HG03558 (cell line): ENCODE measurements around the gene PNPLA6.
"Not testable (repeated sequence)": the region's sequence is repeated elsewhere in the genome, so short reads cannot be mapped to it uniquely, and the experiment has no call there.

ENCODE experiments used
- ATAC-seq: cut with Tn5 transposase; IDR thresholded peaks from one replicate; pipeline ENCODE4 v1.9.1; 2021; ENCODE audit warnings: moderate number of reproducible peaks; ENCODE audit not compliant: unreplicated experiment; ENCODE audit errors: extremely low read depth

Gene PNPLA6

DNA sequence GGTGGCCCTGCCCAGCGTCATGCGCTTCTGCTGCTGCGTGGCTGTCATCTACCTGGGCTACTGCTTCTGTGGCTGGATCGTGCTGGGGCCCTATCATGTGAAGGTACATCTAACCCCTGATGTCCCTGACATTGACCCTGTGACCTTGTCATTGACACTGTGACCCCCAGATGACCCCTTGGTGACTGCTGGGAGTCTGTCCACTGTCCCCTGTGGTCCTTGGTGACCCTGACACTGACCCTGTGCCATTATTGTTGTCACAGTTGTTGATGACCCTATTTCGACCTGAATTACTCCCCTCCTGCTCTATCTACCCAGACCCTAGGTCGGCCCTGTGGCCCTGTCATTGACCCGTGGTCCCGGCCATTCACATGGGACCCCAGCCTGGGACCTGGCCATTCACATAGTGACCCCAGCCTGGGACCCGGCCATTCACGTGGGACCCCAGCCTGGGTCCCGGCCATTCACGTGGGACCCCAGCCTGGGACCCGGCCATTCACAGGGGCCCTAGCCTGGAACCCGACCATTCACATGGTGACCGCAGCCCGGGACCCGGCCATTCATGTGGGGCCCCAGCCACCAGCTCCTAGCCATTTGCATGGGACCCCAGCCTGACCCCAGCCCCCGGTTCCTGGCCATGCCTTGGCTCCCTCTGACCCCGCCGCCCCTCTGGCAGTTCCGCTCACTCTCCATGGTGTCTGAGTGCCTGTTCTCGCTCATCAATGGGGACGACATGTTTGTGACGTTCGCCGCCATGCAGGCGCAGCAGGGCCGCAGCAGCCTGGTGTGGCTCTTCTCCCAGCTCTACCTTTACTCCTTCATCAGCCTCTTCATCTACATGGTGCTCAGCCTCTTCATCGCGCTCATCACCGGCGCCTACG is 5.7 kb upstream of the PNPLA6 start:
- no peak for ATAC-seq

DNA sequence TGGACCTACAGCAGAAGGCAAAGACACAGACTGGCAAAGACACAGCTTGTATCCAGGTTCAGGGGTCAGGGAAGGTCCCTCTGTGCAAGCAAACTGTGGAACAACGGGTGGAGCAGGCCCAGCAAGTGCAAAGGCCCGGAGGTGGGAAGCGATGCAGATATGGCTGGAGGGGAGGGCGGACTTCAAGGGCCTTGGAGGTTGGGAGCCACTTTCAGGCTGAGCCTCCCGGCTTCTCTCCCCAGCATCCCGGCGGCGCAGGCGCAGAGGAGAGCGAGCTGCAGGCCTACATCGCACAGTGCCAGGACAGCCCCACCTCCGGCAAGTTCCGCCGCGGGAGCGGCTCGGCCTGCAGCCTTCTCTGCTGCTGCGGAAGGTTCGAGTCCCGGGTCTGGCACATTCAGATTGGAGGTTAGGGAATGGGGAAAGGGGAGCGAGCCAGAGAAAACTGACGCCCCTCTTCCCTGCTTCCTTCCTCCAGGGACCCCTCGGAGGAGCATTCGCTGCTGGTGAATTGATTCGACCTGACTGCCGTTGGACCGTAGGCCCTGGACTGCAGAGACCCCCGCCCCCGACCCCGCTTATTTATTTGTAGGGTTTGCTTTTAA is 2.1 kb upstream of the PNPLA6 start:
- no peak for ATAC-seq

DNA sequence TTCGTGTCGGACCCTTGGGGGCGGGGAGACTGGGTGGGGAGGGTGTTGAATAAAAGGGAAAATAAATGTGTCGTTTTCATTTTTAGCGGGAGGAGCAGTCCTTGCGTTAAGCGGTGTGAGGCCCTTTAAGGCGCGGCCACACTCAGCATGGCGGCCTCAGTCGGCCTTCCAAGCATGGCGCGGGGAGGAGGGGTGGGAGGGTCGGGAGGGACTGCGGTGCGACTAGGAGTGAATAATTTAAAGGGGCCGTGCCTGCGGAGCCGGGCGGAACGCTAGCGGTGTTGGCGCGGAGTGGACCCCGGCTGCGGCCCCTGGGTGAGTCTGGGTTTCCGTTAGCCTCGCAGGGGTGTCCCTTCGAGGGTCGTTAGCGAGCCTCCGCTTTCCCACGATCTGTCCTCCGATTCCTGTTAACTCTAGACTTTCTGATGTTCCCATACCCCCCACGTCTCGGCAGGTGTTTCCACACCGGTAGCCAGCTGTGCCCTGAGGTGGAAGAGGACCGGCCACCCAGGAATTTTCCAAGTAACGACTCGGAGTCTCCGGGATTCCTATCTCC is 1.5 kb upstream of the PNPLA6 start:
- no peak for ATAC-seq

DNA sequence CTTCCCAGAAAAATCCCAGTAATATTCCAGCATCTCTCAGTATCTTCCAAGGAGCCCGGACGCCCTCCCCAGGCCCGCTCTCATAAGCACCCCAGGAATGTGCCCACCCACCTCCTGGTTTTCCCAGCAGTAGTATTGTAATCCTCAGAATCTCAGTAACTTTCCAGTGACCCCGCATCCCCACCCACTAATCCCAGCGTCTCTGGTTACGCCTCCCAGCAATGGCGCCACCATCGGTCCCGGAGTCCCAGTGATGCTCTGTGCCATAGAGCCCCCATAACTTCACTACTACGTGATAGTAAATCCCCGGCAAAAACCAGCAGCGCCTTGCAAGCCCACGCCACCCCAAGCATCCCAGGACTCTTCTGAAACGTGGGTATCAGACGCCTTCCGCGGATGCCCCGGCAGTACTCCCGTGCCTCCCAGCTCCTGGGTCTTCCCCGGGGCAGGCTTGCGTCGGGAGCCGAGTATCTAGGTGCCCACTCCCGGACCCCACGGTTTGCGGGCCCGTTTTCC is 928 bp upstream of the PNPLA6 start:
- no peak for ATAC-seq

DNA sequence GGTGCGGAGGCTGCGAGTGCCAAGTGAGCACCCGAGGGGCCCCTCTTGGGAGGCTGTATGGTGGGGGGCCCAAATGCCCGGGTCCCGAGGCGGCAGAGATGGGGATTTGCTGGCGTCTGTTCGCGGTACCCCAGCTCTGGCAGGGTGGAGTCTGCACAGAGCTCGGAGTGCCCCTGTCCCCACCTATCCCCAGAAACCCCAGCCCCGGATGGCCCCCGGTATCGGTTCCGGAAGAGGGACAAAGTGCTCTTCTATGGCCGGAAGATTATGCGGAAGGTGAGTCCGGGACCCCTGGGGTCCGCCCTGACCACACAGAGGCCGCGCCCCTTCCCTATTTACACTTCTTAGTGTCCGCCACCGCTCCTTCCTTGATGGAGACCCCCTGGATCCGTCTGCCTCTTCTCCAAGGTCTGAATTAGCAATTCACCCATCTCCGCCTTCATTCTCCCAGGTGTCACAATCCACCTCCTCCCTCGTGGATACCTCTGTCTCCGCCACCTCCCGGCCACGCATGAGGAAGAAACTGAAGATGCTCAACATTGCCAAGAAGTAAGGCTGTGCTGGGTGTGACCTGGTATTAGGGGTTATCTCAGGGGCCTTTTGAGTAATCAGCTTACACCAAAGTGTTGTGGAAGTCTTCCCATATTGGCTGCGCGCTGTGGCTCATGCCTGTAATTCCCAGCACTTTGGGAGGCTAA is 630 bp downstream of the PNPLA6 start:
- no peak for ATAC-seq

DNA sequence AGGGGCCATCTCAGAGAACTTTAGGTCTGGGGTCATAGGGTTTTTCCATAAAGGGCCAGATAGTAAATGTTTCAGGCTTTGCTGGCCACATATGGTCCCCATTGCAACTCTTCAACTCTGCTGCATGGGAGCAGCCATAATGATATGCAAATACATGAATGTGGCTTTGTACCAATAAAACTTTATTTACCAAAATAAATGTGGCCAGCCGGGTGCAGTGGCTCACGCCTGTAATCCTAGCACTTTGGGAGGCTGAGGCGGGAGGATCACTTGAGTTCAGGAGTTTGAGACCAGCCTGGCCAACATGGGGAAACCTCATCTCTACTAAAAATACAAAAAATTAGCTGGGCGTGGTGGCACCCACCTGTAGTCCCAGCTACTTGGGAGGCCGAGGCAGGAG is 3.5 kb downstream of the PNPLA6 start:
- not testable (repeated sequence) for ATAC-seq

DNA sequence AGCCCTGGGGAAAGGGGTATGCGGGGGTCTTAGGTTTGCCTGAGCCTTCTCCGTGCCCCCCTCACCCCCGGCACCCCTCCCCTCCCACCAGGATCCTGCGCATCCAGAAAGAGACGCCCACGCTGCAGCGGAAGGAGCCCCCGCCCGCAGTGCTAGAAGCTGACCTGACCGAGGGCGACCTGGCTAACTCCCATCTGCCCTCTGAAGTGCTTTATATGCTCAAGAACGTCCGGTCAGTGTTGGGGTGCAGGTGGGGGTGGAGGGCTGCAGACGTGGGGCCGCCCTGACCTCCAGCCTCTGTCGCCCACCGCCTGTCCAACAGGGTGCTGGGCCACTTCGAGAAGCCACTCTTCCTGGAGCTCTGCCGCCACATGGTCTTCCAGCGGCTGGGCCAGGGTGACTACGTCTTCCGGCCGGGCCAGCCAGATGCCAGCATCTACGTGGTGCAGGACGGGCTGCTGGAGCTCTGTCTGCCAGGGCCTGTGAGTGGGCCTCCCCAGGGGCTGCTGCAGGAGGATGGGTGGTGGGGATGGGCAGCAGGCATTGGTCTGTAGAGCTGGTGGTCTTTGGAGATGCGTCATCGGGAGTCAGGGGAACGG is 4.4 kb downstream of the PNPLA6 start:
- ATAC-seq = no peak

DNA sequence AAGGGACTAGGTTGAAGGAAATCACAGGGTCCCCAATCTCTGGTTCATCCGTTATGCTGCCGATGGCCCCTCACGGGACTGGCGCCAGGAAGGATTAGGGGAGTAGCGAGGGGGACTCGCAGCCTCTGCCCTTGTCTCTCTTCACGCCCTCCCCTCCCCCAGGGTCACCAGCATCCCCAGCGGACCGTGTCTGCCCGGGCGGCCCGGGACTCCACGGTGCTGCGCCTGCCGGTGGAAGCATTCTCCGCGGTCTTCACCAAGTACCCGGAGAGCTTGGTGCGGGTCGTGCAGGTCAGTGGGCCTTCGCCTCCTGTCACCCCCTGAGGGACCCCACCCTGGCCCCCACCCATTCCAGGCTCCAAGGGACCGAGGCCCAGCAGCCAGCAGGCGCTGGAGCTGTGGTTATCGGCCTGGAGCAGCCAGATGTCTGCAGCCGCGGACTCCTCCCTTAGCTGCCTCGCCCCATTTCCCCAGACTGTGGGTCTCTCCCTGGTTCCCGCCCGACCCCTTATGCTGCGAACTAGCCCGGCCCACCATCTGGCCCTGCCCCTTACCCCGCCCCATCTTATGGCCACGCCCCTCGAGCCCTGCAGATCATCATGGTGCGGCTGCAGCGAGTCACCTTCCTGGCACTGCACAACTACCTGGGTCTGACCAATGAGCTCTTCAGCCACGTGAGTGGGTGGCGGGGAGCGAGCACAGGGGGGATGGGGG is 5.4 kb downstream of the PNPLA6 start:
- ATAC-seq = no peak

DNA sequence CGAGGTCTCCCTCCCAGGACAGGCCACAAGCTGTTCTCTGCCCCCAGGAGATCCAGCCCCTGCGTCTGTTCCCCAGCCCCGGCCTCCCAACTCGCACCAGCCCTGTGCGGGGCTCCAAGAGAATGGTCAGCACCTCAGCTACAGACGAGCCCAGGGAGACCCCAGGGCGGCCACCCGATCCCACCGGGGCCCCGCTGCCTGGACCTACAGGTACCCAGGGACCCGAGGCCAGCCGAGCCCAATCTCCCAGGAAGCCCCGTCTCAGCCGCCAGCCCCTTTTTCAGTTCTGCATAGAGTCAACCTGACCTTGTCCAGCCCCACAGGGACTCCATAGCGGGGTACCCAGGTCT is 5.9 kb downstream of the PNPLA6 start:
- no peak for ATAC-seq

DNA sequence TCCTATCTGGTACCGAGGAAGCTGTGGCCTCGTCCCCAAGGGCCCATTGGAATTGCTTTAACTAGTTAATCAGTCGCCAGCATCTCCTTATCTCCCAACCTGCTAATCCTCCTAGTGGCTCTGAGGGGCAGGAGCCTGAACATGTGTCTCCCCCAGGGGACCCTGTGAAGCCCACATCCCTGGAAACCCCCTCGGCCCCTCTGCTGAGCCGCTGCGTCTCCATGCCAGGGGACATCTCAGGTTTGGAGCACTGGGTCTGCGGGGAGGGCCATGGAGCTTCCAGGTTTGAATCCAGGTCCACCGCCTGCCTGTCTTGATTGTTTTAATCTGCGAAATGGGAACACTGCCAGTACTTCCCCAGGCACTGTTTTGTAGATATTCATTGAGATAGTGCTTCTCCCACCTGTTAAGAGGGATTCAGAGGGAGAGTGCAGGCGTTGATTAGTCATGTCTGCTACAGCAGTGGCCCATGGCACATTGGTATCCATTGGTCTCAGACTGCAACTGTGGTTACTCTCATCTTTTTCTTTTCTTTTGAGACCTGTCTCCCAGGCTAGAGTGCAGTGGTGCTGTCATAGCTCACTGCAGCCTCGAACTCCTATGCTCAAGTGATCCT is 6.4 kb downstream of the PNPLA6 start:
- ATAC-seq = no peak

DNA sequence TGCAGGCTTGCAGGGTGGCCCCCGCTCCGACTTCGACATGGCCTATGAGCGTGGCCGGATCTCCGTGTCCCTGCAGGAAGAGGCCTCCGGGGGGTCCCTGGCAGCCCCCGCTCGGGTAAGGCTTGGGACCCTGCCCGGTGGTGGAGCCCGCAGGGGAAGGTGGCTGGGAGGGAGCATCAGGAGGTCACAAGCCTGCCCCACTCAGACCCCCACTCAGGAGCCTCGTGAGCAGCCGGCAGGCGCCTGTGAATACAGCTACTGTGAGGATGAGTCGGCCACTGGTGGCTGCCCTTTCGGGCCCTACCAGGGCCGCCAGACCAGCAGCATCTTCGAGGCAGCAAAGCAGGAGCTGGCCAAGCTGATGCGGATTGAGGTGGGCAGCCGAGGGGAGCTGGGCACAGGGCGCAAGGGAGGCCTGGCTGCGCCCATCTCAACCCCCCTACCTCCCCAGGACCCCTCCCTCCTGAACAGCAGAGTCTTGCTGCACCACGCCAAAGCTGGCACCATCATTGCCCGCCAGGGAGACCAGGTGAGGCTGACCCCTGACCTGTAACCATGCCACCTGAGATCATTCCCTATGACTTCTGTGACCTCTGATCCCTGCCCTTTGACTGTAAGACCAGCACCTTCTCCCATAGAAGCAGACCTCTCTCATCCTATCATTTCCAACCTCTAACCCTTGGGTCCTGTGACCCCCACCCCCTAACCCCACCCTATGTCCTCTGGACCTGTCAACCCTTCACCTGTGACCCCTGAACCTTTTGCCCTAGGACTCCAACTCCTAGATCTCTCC is 7.2 kb downstream of the PNPLA6 start:
- no peak for ATAC-seq

DNA sequence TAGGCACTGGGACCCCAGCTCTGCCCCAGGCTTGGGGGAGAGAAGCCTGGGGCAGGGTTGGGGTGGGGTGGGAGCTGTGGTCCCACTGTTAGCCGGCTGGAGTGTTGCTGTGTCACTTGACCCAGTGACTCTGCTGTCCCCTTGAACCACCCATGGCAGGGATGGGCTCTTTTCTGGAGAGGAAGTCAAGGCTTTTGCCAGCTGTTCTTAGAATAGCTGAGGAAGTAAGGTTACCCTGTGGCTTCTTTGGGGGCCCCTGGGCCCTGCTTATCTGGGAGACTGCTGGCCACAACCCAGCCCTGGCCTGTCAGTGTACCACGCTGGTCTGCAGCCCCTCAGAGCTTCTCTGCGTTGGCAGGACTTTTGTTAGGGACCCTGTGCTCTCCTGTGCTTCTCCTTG is 9.1 kb downstream of the PNPLA6 start:
- ATAC-seq = no peak

DNA sequence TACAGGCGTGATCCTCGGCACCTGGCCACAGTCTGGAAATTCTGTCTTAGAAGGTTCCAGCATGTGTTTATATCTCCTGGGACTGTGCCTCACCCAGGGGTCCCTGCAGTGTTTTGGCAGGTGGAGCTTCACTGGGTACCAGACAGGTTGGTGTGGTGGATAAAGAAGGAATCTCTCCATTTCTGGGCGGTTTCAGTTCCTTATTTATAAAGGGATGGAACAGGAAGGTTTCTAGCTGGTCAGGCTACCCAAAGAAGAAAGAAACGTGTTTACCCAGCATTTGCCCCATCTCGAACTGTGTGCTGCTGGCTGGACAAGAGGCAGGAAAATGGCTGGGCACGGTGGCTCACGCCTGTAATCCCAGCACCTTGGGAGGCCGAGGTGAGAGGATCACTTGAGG is 9.8 kb downstream of the PNPLA6 start:
- no peak for ATAC-seq

DNA sequence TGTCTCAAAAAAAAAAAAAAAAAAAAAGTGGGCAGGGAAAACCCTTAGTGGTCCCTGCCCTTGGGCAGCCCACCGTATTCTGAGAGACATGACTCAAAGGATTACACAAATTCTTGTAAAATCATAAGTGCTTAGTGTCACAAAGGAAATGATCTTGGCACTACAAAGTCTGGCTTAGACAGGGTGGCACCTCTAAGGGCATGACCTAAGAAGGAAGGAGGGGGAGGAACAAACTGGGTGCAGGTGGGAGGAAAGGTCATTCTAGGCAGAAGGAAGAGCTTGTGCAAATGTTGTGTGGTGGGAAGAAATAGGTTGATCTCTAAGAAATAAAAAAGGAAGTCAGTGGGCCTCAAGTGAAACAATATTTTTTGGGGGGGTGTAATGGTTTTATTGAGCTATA is 10.4 kb downstream of the PNPLA6 start:
- ATAC-seq = no peak

DNA sequence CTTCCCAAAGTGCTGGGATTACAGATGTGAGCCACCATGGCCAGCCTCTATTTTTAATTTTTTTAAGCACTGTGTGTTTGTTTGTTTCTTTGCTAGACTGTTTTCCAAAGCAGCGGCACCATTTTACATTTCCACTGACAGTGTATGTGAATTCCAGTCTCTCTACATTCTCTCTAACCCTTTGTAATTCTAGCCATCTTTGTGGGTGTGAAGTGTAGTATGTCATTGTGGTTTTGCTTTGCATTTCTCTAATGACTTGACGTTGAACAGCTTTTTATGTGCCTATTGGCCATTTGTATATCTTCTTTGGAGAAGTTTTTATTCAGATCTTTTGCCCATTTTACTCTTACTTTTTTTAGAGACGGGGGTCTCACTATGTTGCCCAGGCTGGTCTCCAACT is 11.6 kb downstream of the PNPLA6 start:
- no peak for ATAC-seq

DNA sequence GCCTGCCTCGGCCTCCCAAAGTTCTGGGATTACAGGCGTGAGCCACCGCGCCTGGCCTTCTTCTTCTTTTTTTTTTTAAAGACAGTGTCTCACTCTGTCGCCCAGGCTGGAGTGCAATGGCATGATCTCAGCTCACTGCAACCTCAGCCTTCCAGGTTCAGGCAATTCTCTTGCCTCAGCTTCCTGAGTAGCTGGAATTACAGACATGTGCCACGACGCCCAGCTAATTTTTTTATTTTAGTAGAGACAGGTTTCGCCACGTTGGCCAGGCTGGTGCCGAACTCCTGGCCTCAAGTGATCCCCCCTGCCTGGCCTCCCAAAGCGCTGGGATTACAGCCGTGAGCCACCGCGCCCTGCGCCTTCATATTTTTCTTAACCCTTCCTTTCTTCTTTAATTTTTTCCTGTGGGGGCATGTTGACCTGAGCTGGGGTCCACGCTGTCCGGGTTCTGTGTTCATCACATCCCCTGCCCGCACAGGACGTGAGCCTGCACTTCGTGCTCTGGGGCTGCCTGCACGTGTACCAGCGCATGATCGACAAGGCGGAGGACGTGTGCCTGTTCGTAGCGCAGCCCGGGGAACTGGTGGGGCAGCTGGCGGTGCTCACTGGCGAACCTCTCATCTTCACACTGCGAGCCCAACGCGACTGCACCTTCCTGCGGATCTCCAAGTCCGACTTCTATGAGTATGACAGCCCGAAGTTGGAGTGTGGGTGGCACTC is 14.1 kb downstream of the PNPLA6 start:
- ATAC-seq = no peak

DNA sequence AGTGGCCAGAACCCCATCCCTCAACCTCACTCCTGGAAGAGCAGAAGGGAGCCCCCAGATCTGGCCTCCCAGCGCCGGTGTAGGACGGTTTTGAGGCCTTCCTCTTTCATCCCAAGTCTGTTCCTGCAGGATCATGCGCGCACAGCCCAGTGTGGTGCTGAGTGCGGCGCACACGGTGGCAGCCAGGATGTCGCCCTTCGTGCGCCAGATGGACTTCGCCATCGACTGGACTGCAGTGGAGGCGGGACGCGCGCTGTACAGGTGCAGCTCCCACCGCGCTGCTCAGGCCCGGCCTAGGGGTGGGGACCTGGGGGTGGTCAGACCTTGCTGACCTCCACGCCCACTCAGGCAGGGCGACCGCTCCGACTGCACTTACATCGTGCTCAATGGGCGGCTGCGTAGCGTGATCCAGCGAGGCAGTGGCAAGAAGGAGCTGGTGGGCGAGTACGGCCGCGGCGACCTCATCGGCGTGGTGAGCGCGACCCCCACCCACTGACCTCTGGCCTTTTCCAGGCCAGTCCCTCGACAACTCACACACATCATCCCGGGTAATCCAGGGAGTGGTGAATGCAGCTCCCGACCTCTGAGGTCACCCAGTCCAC is 14.8 kb downstream of the PNPLA6 start:
- no peak for ATAC-seq
